HG03575 (cell line): ENCODE data around the gene CCSER1.
"Not testable (repeated sequence)": the region's sequence is repeated elsewhere in the genome, so short reads cannot be mapped to it uniquely, and the experiment has no call there.

Experiments used
- ATAC-seq: cut with Tn5 transposase; IDR thresholded peaks from one replicate; pipeline ENCODE4 v1.9.1; 2021; ENCODE audit not compliant: unreplicated experiment, insufficient number of reproducible peaks, low FRiP score; ENCODE audit errors: extremely low read depth

The CCSER1 gene

GRCh38 chr4:91031761-91032160, 904.6 kb downstream of the CCSER1 start:
- ATAC-seq = no peak

- no peak for ATAC-seq
Measured at GRCh38 chr4:91032725-91033445, 905.7 kb downstream of the CCSER1 start.

GRCh38 chr4:91035276-91035675, 908.1 kb downstream of the CCSER1 start:
- no peak for ATAC-seq

GRCh38 chr4:91037951-91038350, 910.8 kb downstream of the CCSER1 start:
- no peak for ATAC-seq

GRCh38 chr4:91057871-91058270, 930.7 kb downstream of the CCSER1 start:
- no peak for ATAC-seq

- ATAC-seq = no peak
Measured at GRCh38 chr4:91058345-91058744, 931.2 kb downstream of the CCSER1 start.

GRCh38 chr4:91064157-91064853, 937.1 kb downstream of the CCSER1 start:
- ATAC-seq = no peak

GRCh38 chr4:91065117-91065516, 937.9 kb downstream of the CCSER1 start:
- no peak for ATAC-seq

GRCh38 chr4:91070736-91071135, 943.5 kb downstream of the CCSER1 start:
- ATAC-seq = no peak

- ATAC-seq = no peak
Measured at GRCh38 chr4:91076147-91076546, 949.0 kb downstream of the CCSER1 start.

- ATAC-seq = no peak
Measured at GRCh38 chr4:91085961-91086360, 958.8 kb downstream of the CCSER1 start.

- ATAC-seq = no peak
Measured at GRCh38 chr4:91087743-91088142, 960.5 kb downstream of the CCSER1 start.

GRCh38 chr4:91089178-91089577, 962.0 kb downstream of the CCSER1 start:
- no peak for ATAC-seq

GRCh38 chr4:91092398-91092980, 965.3 kb downstream of the CCSER1 start:
- ATAC-seq = no peak

GRCh38 chr4:91094220-91094619, 967.0 kb downstream of the CCSER1 start:
- not testable (repeated sequence) for ATAC-seq

- no peak for ATAC-seq
Measured at GRCh38 chr4:91099666-91100065, 972.5 kb downstream of the CCSER1 start.

GRCh38 chr4:91108751-91109150, 981.6 kb downstream of the CCSER1 start:
- no peak for ATAC-seq

- ATAC-seq = no peak
Measured at GRCh38 chr4:91111556-91111955, 984.4 kb downstream of the CCSER1 start.

- ATAC-seq = no peak
Measured at GRCh38 chr4:91113130-91113706, 986.0 kb downstream of the CCSER1 start.

- ATAC-seq = no peak
Measured at GRCh38 chr4:91114386-91114785, 987.2 kb downstream of the CCSER1 start.
